Breast epithelium (tissue), 4 donors: ENCODE measurements around the gene MACROH2A1. TPM values are rescaled to one million over a fixed set of nuclear protein-coding genes. Genes with fewer than 3 reads are reported as not detected.

Experiments
- DNase-seq, 2 donors: peaks; one replicate each; pipeline ENCODE4 v3.0.0-alpha.2; 2019; ENCODE audit warnings: low spot score in 2 of 2
- H3K27ac ChIP-seq, 2 donors: fragments of 200-600 bp; sonication (generic) in 1 of 2; one replicate each; pipeline ENCODE4 v1.5.1; 2016 to 2019; ENCODE audit warnings: mild to moderate bottlenecking in 1 of 2
- H3K27me3 ChIP-seq, 2 donors: fragments of 200-600 bp; sonication (generic) in 1 of 2; one replicate each; pipeline versions ENCODE4 v1.5.1 to v1.6.0; 2017 to 2019; ENCODE audit warnings: control low read depth in 1 of 2, mild to moderate bottlenecking in 1 of 2
- H3K36me3 ChIP-seq: fragments of 200-600 bp; one replicate; pipeline ENCODE4 v1.5.1; 2019
- H3K4me1 ChIP-seq, 2 donors: fragments of 200-600 bp; sonication (generic); one replicate each; pipeline ENCODE4 v1.5.1; 2016 to 2019; ENCODE audit warnings: control low read depth in 1 of 2
- H3K4me3 ChIP-seq, 3 donors: fragments of 200-600 bp; sonication (generic); 1 replicate in 2 of 3; 2 replicates in 1 of 3; pipeline ENCODE4 v1.5.1; 2016 to 2019; ENCODE audit warnings: mild to moderate bottlenecking in 3 of 3, moderate library complexity in 2 of 3
- H3K9me3 ChIP-seq, 2 donors: fragments of 200-600 bp; sonication (generic) in 1 of 2; one replicate each; pipeline ENCODE4 v1.5.1; 2016 to 2019; ENCODE audit warnings: control low read depth in 1 of 2
- CTCF ChIP-seq, 3 donors: fragments of 450-650 bp; IDR thresholded peaks; one replicate each; pipeline ENCODE4 v1.5.1; 2016 to 2017; ENCODE audit warnings: antibody characterized with exemption in 3 of 3, mild to moderate bottlenecking in 3 of 3, moderate library complexity in 3 of 3
- POLR2A ChIP-seq: fragments of 450-650 bp; IDR thresholded peaks from one replicate; pipeline ENCODE4 v1.6.1; 2016; ENCODE audit warnings: antibody characterized with exemption, mild to moderate bottlenecking, moderate library complexity
- POLR2AphosphoS5 ChIP-seq, 3 donors: sonication (generic); formaldehyde crosslinking; IDR thresholded peaks; one replicate each; pipeline ENCODE4 v1.6.1; 2017; ENCODE audit warnings: antibody characterized with exemption in 3 of 3
- intact Hi-C: fragments of 100-400 bp; cut with DNase I; formaldehyde crosslinking; loops from one replicate; pipeline ENCODE4 v1.15.1; 2023; ENCODE audit warnings: low total_unique reads
- total RNA-seq, 3 donors: library from RNA; depleted of rRNA; stranded (reverse); fragments of >200 nt; gene quantifications; one replicate each; pipeline ENCODE4 v1.1.0, GENCODE V29; 2016

MACROH2A1 gene
- total RNA-seq, 3 donors from 2014 or later: 255 to 293 (median 272) TPM

GRCh38 chr5:135319458-135319857, 79.6 kb downstream of the MACROH2A1 start:
- Histone ChIP-seq H3K36me3 (no peaks in the 10 kb centered on the region), H3K27ac (no peak overlapping the region), H3K4me1 (no peaks in the 10 kb centered on the region), H3K4me3 (no peak overlapping the region), H3K27me3 (no peaks in the 10 kb centered on the region), H3K9me3 (no peaks in the 10 kb centered on the region)
- DNase-seq: no peak
- intact Hi-C loops: no loop called here
- TF ChIP-seq CTCF (IDR thresholded peaks at IDR 0.05) (no peak), POLR2A (no peak)

GRCh38 chr5:135318924-135319323, 80.1 kb downstream of the MACROH2A1 start:
- no peak for DNase-seq
- no peaks in the 10 kb centered on the region for H3K27me3 ChIP-seq

GRCh38 chr5:135318037-135318436, 81.0 kb downstream of the MACROH2A1 start:
- intact Hi-C loops: no loop called here
- no peak overlapping the region for H3K27ac ChIP-seq
- DNase-seq: no peak

More at GRCh38 chr5:135318924-135319323, 80.1 kb downstream of the MACROH2A1 start:
- H3K9me3 ChIP-seq: no peaks in the 10 kb centered on the region
- TF ChIP-seq POLR2A: no peak
- TF ChIP-seq POLR2AphosphoS5 (IDR thresholded peaks at IDR 0.05): no peak
- no peak for TF ChIP-seq CTCF (IDR thresholded peaks at IDR 0.05)
- H3K27ac ChIP-seq: no peak overlapping the region
- H3K4me3 ChIP-seq: no peak overlapping the region
- H3K36me3 ChIP-seq: no peaks in the 10 kb centered on the region
- no peaks in the 10 kb centered on the region for H3K4me1 ChIP-seq
- intact Hi-C loops: no loop called here

GRCh38 chr5:135317286-135317685, 81.7 kb downstream of the MACROH2A1 start:
- H3K4me3 ChIP-seq: no peak overlapping the region
- no peak for DNase-seq
- H3K27ac ChIP-seq: no peak overlapping the region
- H3K4me1 ChIP-seq: no peaks in the 10 kb centered on the region
- H3K27me3 ChIP-seq: no peaks in the 10 kb centered on the region
- no peaks in the 10 kb centered on the region for H3K36me3 ChIP-seq
- TF ChIP-seq POLR2AphosphoS5 (IDR thresholded peaks at IDR 0.05) (no peak), POLR2A (no peak), CTCF (IDR thresholded peaks at IDR 0.05) (no peak)
- intact Hi-C loops: no loop called here
- H3K9me3 ChIP-seq: no peaks in the 10 kb centered on the region

More at GRCh38 chr5:135318037-135318436, 81.0 kb downstream of the MACROH2A1 start:
- Histone ChIP-seq H3K36me3 (no peaks in the 10 kb centered on the region), H3K9me3 (no peaks in the 10 kb centered on the region), H3K4me3 (no peak overlapping the region), H3K4me1 (no peaks in the 10 kb centered on the region), H3K27me3 (no peaks in the 10 kb centered on the region)
- TF ChIP-seq POLR2A (no peak), CTCF (IDR thresholded peaks at IDR 0.05) (no peak), POLR2AphosphoS5 (IDR thresholded peaks at IDR 0.05) (no peak)

GRCh38 chr5:135315386-135315785, 83.6 kb downstream of the MACROH2A1 start:
- Histone ChIP-seq H3K27ac (no peak overlapping the region), H3K9me3 (no peaks in the 10 kb centered on the region), H3K36me3 (no peaks in the 10 kb centered on the region), H3K4me3 (no peak overlapping the region), H3K27me3 (no peaks in the 10 kb centered on the region), H3K4me1 (no peaks in the 10 kb centered on the region)
- TF ChIP-seq POLR2AphosphoS5 (IDR thresholded peaks at IDR 0.05) (no peak), POLR2A (no peak), CTCF (IDR thresholded peaks at IDR 0.05) (no peak)
- no peak for DNase-seq
- intact Hi-C loops: no loop called here
